ENCODE results near the gene ATXN7L3B.

The ATXN7L3B gene

GRCh38 chr12:74551291-74551690 lies 13.7 kb downstream of the ATXN7L3B start:
- DNase-seq (ENCODE audit: low read depth in 2 of 2), result no peak

GRCh38 chr12:74552201-74552600 lies 14.6 kb downstream of the ATXN7L3B start:
- no peak for DNase-seq (ENCODE audit: low read depth in 2 of 2)

- no peak for DNase-seq (ENCODE audit: low read depth in 2 of 2)
Observed at GRCh38 chr12:74559728-74560127, 22.1 kb downstream of the ATXN7L3B start.

GRCh38 chr12:74563927-74564326 lies 26.3 kb downstream of the ATXN7L3B start:
- no peak for DNase-seq (ENCODE audit: low read depth in 2 of 2)

- no peak for DNase-seq (ENCODE audit: low read depth in 2 of 2)
Observed at GRCh38 chr12:74578486-74578885, 40.9 kb downstream of the ATXN7L3B start.

GRCh38 chr12:74579446-74579845 lies 41.8 kb downstream of the ATXN7L3B start:
- DNase-seq (ENCODE audit: low read depth in 2 of 2), result no peak

- no peak for DNase-seq (ENCODE audit: low read depth in 2 of 2)
Observed at GRCh38 chr12:74579981-74580380, 42.3 kb downstream of the ATXN7L3B start.

- no peak for DNase-seq (ENCODE audit: low read depth in 2 of 2)
Observed at GRCh38 chr12:74581439-74581838, 43.8 kb downstream of the ATXN7L3B start.

GRCh38 chr12:74584483-74585062 lies 46.9 kb downstream of the ATXN7L3B start:
- no peak for DNase-seq (ENCODE audit: low read depth in 2 of 2)

- no peak for DNase-seq (ENCODE audit: low read depth in 2 of 2)
Observed at GRCh38 chr12:74586251-74586650, 48.6 kb downstream of the ATXN7L3B start.

All from fibroblast of skin of left quadriceps (primary cell).